Measurements from ENCODE around the gene GRAMD2A.

The GRAMD2A gene

DNA sequence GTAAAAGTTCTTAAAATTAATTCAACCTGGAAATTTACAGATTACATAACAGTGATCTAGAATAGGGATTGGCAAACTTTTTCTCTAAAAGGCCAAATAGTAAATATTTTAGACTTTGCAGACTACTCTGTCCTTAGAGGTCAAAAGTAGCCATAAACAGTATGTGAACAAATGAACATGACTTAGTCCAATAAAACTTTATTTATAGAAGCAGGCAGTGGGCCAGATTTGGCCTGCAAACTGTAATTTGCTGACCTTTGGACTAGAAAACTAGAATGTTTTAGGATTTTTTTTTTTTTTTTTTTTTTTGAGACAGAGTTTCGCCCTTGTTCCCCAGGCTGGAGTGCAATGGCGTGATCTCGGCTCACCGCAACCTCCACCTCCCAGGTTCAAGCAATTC is 67.3 kb downstream of the GRAMD2A start:
- no peak for DNase-seq

- no peak for DNase-seq
Observed at GRCh38 chr15:72128359-72128758, 69.2 kb downstream of the GRAMD2A start.

DNA sequence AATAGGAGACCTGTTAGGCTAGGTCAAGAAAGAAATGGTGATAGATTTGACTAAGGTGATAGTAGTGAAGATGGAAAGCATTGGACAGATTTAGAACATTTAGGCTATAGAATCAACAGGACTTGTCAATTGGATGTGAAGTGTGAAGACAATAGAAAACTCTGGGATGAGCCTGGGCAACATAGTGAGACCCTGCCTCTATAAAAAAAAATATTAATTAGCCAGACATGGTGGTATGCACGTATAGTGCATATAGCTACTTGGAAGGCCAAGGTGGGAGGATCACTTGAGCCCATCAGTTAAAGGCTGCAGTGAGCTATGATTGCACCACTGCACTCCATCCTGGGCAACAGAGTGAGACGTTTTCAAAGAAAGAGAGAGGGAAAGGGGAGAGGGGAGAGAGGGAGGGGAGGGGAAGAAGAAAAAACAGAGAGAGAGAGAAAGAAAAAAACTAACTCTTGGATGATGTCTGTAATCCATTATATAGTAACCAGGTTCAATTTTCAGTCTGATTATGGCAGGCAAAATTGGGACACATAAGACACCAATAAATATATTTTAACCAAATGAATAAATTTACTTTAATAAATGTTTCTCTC is 69.8 kb downstream of the GRAMD2A start:
- no peak for DNase-seq

- DNase-seq = no peak
Observed at GRCh38 chr15:72124218-72124617, 73.4 kb downstream of the GRAMD2A start.

DNA sequence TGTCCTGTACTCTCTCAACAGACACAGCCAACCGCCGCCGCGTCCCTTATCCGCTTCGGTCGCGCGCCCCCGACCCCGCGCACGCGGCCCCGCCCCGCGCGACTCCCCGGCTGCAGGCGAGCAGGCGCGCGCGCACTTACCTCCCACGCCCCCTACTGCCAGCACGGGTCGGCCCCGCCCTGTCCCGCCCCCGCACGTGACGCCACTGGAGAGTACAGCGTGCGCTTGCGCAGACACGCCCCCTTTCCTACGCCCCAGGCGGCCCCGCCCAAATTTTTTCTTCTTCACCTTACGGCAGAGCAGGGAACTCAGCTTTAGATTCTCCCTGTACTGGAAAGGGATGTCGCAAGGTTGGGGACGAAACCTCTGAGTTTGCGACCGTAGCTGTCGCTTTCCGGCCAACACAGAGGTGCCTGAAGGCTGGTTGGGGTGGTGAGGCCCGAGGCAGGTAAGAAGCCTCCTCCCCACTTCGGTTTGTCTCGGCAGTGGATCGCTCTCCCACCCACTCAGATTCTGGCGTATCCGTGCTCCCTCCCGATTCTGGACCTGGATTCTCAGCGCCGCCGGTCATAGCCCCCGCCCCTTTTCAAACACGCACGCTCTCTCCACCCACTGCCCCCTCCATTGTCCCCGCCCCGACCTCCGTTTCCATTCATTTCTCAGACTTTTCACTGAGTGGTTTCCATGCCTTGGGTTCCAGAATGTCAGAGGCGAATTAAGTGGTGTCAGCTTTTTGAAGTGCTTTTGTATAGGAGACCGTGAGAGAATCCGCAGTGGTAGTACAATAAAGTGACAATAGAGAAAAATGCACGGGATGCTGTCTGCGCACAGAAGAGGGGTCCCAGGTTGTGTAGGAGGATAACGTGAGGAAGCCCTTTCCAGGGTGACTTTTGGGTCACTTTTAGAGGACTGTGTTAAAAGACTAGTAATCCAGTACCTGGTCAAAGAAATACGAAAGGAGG is 79.3 kb downstream of the GRAMD2A start, which contains the start of the genes MYO9A and SENP8:
TSS of gene MYO9A (minus strand) at position 134 of the 962 bp plus-strand sequence. CDS start 71,587 bp downstream, outside the sequence.
TSS of gene SENP8 (plus strand) at position 387 of the 962 bp plus-strand sequence. CDS start 21,221 bp downstream, outside the sequence.
- peak; percentile 98 for DNase-seq

DNA sequence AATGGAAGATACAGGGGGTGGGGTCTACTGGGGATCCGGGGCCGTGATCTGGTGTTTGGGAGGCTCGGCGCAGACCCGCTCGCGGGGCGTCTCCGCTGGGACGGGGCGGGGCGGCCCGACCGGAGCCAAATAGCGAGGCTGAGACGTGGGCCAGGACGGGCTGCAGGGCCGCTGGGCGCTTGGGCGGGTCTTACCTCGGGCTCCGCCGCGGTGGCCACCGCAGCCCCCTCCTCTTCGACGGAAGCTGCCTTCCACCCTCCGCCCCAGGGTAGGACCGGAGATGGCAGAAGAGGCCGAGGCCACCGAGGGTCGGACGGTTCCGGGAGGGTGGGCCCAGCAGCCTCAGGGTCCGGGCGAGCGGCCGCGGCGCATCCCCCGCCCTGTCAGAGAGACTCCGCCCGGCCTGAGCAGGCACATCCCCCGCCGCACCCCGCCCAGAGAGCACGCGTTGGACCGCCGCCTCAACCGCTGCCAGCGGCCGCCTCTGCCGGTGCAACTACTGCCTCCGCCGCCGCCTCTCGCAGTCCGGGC is 80.0 kb downstream of the GRAMD2A start:
- DNase-seq = peak; percentile 77

GRCh38 chr15:72116731-72117485 is 80.7 kb downstream of the GRAMD2A start:
- peak; percentile 55 for DNase-seq

GRCh38 chr15:72113347-72114031 is 84.1 kb downstream of the GRAMD2A start:
- DNase-seq = no peak

DNA sequence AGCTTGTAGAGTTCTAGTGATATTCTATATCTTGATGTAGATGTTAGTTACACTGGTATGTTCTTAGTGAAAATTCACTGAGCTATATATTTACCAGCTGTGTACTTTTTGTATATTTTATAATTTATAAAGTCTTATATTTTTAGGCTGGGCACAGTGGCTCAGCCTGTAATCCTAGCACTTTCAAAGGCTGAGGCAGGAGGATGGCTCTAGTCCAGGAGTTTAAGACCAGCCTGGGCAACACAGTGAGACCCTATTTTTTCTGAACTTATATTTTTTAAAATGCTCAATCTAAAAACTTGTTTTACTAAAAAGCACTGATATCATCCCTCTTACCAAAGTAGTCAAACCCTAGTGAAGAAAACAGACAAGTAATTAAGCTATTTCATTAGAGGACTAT is 84.8 kb downstream of the GRAMD2A start:
- DNase-seq = no peak

DNA sequence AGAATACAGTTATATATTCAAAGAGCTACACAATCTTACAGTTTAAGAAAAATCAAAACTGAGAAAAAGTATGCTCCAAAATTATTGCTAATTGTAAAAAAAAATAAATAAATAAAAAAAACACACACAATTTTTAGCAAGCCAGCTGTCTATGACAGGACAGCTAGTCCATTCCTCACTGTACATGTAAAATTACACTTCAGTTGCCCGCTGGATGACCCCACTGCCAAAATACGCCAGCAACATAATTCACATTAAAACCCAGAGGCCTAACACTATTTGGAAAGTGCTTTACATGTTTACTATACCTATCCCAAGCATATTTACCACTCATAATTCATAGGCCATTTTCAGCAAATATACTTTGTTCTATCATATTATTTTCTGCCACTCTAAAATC is 85.5 kb downstream of the GRAMD2A start:
- no peak for DNase-seq

- no peak for DNase-seq
Observed at GRCh38 chr15:72110355-72110754, 87.2 kb downstream of the GRAMD2A start.

Data from OCI-M1 (cell line).